Spleen (tissue), 11 donors: ENCODE results near the gene BTNL9. TPM values are rescaled to one million over a fixed set of nuclear protein-coding genes. Genes with fewer than 3 reads are reported as not detected.

Experiments used
- DNase-seq: peaks from one replicate; pipeline ENCODE4 v3.0.0-alpha.2; 2020
- H3K27ac ChIP-seq, 8 donors: fragments of 200-600 bp; sonication (generic) in 7 of 8; 1 replicate in 4 of 8; 2 replicates in 4 of 8; pipeline versions ENCODE4 v1.5.0 to v1.8.0; 2016 to 2021; ENCODE audit warnings: inconsistent platforms in 4 of 8, mild to moderate bottlenecking in 4 of 8, moderate library complexity in 1 of 8
- H3K27me3 ChIP-seq, 7 donors: fragments of 200-600 bp; sonication (generic) in 6 of 7; replicated peaks in 1 of 7; 1 replicate in 4 of 7; 2 replicates in 3 of 7; pipeline versions ENCODE4 v1.5.0 to v1.8.0; 2016 to 2021; ENCODE audit warnings: inconsistent platforms in 3 of 7, mild to moderate bottlenecking in 1 of 7
- H3K36me3 ChIP-seq, 6 donors: fragments of 200-600 bp; sonication (generic) in 5 of 6; 1 replicate in 4 of 6; 2 replicates in 2 of 6; pipeline versions ENCODE4 v1.5.0 to v1.8.0; 2016 to 2021; ENCODE audit warnings: inconsistent platforms in 2 of 6
- H3K4me1 ChIP-seq, 6 donors: fragments of 200-600 bp; sonication (generic) in 5 of 6; 1 replicate in 3 of 6; 2 replicates in 3 of 6; pipeline versions ENCODE4 v1.5.0 to v1.8.0; 2016 to 2021; ENCODE audit warnings: inconsistent platforms in 3 of 6
- H3K4me3 ChIP-seq, 8 donors: fragments of 200-600 bp; sonication (generic) in 7 of 8; 1 replicate in 4 of 8; 2 replicates in 4 of 8; pipeline versions ENCODE4 v1.5.0 to v1.8.0; 2016 to 2021; ENCODE audit warnings: inconsistent platforms in 4 of 8, mild to moderate bottlenecking in 4 of 8, moderate library complexity in 2 of 8
- H3K9me3 ChIP-seq, 8 donors: fragments of 200-600 bp; sonication (generic) in 7 of 8; 1 replicate in 4 of 8; 2 replicates in 4 of 8; pipeline versions ENCODE4 v1.5.0 to v1.8.0; 2016 to 2021; ENCODE audit warnings: inconsistent platforms in 4 of 8
- CTCF ChIP-seq, 11 experiments: fragments of 200-600 bp in 7 of 11; fragments of 450-650 bp in 4 of 11; sonication (generic) in 4 of 11; IDR thresholded peaks in 8 of 11; conservative IDR thresholded peaks in 3 of 11; 1 replicate in 7 of 11; 2 replicates in 4 of 11; pipeline versions ENCODE4 v1.4.0 to v1.8.0; 2016 to 2021; ENCODE audit warnings: antibody characterized with exemption in 11 of 11, inconsistent platforms in 4 of 11, mild to moderate bottlenecking in 1 of 11
- POLR2A ChIP-seq, 3 donors: fragments of 450-650 bp; IDR thresholded peaks; one replicate each; pipeline ENCODE4 v1.5.1; 2017; ENCODE audit warnings: antibody characterized with exemption in 3 of 3, mild to moderate bottlenecking in 1 of 3
- POLR2AphosphoS5 ChIP-seq, 3 donors: sonication (generic); formaldehyde crosslinking; IDR thresholded peaks; one replicate each; pipeline ENCODE4 v1.5.1; 2017; ENCODE audit warnings: antibody characterized with exemption in 3 of 3
- WGBS, 5 donors: extraction: QIAGEN DNeasy Blood & Tissue Kit in 3 of 5; methylation state at CpG; one replicate each; pipeline versions ENCODE4 v1.1.5 to v1.1.7; 2013 to 2018; 5-methylcytosine and 5-hydroxymethylcytosine counted together
- intact Hi-C: fragments of 100-400 bp; cut with DNase I; formaldehyde crosslinking; loops from one replicate; pipeline ENCODE4 v1.15.0; 2023; ENCODE audit warnings: low total_unique reads
- polyA plus RNA-seq, 3 donors: library from polyadenylated mRNA; stranded (reverse); fragments of 200-250 nt; gene quantifications; one replicate each; pipeline ENCODE4 v1.2.1, GENCODE V29; 2013
- total RNA-seq, 7 donors: library from RNA; depleted of rRNA in 3 of 7; stranded (reverse); fragments of >200 nt in 3 of 7; fragmentation: NEBNext Ultra II Directional in 4 of 7; extraction: Animal tissue kit (Norgen Biotek cat#: 25700) in 4 of 7; gene quantifications; one replicate each; pipeline versions ENCODE4 v1.1.0 to v1.2.1, GENCODE V29; 2016 to 2021
- donor health status: healthy with polysubstance abuse.
- donor health status: DM: no; HTN: no; CAD: no; lungs with moderate emphysema.
- donor health status: DM: no; HTN: no; CAD: no.
- donor health status: Bipolar disorder and iron deficiency.
- donor health status: healthy.
- donor health status: DM: no; HTN: no; CAD: no.
- donor health status: DM: yes; HTN: yes; CAD: no.

BTNL9 gene
- total and polyA plus RNA-seq, 10 donors: 17.2 to 123 (median 85.7) TPM

DNA sequence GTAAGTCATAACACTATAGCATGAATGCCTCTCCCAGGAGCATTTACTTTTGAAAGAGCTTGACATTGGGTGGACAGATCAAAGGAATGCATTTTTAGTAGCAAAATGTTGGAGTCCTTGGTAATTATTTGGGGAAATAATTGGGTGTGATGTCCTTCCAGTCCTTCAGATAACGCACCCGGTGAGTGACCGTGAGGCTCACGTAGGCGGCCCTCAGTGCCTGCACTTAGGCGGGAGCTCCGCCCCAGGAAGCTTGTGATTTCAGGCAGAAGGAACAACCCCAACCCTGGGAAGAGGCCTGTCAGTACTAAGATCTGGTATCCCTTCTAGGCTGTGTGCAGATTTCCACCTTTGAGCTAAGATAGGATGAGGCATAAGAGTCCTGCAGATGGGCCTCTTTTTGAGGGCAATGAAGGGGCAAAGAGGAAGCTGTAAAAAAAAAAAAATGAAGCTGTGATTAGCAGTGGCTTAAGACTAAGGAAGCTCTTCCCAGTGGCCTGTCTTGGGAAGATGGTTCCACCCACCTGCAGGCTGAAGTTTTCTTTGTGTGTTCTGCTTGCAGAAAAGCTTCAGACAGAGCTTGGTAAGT lies 14.9 kb downstream of the BTNL9 start:
- Histone ChIP-seq H3K36me3 (peaks cover 0 to 8% (median 0%) of the 10 kb centered on the region in 6 donors), H3K27me3 (peaks cover 0 to 100% (median 46%) of the 10 kb centered on the region in 7 donors), H3K27ac (peak overlapping the region in 5 of 8 donors; percentile 81 to 89 (median 88)), H3K4me1 (peaks cover 0 to 86% (median 36%) of the 10 kb centered on the region in 6 donors), H3K4me3 (peak overlapping the region in 5 of 8 donors; percentile 10 to 80 (median 63)), H3K9me3 (no peaks in the 10 kb centered on the region)
- DNase-seq: no peak
- intact Hi-C loops: no loop called here
- TF ChIP-seq POLR2AphosphoS5 (IDR thresholded peaks at IDR 0.05): peak in 2 of 3 donors; percentile 9 to 69
- TF ChIP-seq CTCF (IDR thresholded peaks at IDR 0.05 in 8 of 11, conservative IDR thresholded peaks at IDR 0.05 in 3 of 11): no peak
- WGBS, 5 donors: 38 to 50% (median 43%) methylated on average over 5 to 7 of the region's 7 CpGs

GRCh38 chr5:181056431-181056830 lies 16.4 kb downstream of the BTNL9 start:
- H3K4me1 ChIP-seq: peaks cover 0 to 75% (median 35%) of the 10 kb centered on the region in 6 donors
- DNase-seq: no peak
- H3K4me3 ChIP-seq: no peak overlapping the region
- H3K27me3 ChIP-seq: peaks cover 0 to 100% (median 47%) of the 10 kb centered on the region in 7 donors
- peaks cover 0 to 8% (median 0%) of the 10 kb centered on the region in 6 donors for H3K36me3 ChIP-seq
- H3K9me3 ChIP-seq: no peaks in the 10 kb centered on the region
- no peak overlapping the region for H3K27ac ChIP-seq
- WGBS, 5 donors: 79 to 89% (median 82%) methylated on average over 8 of the region's 8 CpGs
- TF ChIP-seq CTCF (IDR thresholded peaks at IDR 0.05 in 8 of 11, conservative IDR thresholded peaks at IDR 0.05 in 3 of 11) (no peak), POLR2AphosphoS5 (IDR thresholded peaks at IDR 0.05) (no peak), POLR2A (IDR thresholded peaks at IDR 0.05) (no peak)
- intact Hi-C loops: no loop called here

DNA sequence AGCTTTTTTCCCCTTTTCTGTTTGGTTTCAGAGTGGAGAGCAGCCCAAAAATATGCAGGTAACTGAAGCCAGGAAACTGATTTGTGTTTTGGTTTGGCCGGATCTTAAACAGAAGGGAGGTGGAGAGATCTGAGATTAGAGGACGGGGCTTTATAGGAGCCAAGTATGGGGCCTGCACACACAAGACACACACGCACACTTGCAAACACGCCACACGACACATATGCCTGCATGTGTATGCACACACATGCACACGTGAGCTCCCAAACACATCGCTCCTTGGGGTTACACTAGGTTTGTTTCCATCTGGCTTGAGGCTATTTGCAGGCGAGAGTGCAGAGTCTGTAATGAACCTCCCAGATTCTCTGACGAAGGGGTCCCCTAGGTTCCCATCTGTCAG lies 18.3 kb downstream of the BTNL9 start:
- DNase-seq: no peak
- Histone ChIP-seq H3K27ac (peak overlapping the region in 7 of 8 donors; percentile 4 to 74 (median 67)), H3K27me3 (peaks cover 0 to 99% (median 32%) of the 10 kb centered on the region in 7 donors), H3K36me3 (peaks cover 0 to 8% (median 0%) of the 10 kb centered on the region in 6 donors), H3K4me3 (no peak overlapping the region), H3K4me1 (peaks cover 0 to 57% (median 19%) of the 10 kb centered on the region in 6 donors), H3K9me3 (no peaks in the 10 kb centered on the region)
- WGBS, 5 donors: 71 to 81% (median 75%) methylated on average over 9 of the region's 9 CpGs
- TF ChIP-seq POLR2A (IDR thresholded peaks at IDR 0.05) (no peak), POLR2AphosphoS5 (IDR thresholded peaks at IDR 0.05) (no peak), CTCF (IDR thresholded peaks at IDR 0.05 in 8 of 11, conservative IDR thresholded peaks at IDR 0.05 in 3 of 11) (no peak)
- intact Hi-C loops: no loop called here

GRCh38 chr5:181058786-181059296 lies 18.8 kb downstream of the BTNL9 start:
- H3K4me1 ChIP-seq: peaks cover 0 to 52% (median 13%) of the 10 kb centered on the region in 6 donors
- DNase-seq: no peak
- H3K27me3 ChIP-seq: peaks cover 0 to 99% (median 27%) of the 10 kb centered on the region in 7 donors
- H3K4me3 ChIP-seq: peak overlapping the region in 5 of 8 donors; percentile 9 to 53 (median 21)
- TF ChIP-seq POLR2AphosphoS5 (IDR thresholded peaks at IDR 0.05) (peak in 2 of 3 donors; percentile 37 to 51), POLR2A (IDR thresholded peaks at IDR 0.05) (no peak)
- intact Hi-C loops: no loop called here
- H3K27ac ChIP-seq: peak overlapping the region in 7 of 8 donors; percentile 4 to 74 (median 67)
- H3K36me3 ChIP-seq: peaks cover 0 to 8% (median 0%) of the 10 kb centered on the region in 6 donors
- 12 to 32% (median 19%) methylated on average over 6 to 22 of the region's 22 CpGs for WGBS, 5 donors
- H3K9me3 ChIP-seq: no peaks in the 10 kb centered on the region
